ENCODE data around the gene FOXC1.

DNA sequence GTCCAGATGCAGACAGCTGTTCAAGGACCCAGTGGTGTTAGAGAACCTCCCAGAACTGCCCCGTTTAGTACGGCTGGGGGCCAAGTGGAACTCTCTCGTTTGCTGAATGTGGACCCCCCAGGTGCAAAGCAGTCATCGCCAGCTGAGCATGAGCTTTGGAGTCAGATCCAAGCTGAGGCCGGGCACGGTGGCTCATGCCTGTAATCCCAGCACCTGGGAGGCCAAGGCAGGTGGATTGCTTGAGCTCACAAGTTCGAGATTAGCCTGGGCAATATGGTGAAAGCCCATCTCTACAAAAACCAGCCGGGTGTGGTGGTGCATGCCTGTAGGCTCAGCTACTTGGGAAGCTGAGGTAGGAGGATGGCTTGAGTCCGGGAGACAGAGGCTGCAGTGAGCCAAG is 29.7 kb downstream of the FOXC1 start:
- TF ChIP-seq, protein P1, sequence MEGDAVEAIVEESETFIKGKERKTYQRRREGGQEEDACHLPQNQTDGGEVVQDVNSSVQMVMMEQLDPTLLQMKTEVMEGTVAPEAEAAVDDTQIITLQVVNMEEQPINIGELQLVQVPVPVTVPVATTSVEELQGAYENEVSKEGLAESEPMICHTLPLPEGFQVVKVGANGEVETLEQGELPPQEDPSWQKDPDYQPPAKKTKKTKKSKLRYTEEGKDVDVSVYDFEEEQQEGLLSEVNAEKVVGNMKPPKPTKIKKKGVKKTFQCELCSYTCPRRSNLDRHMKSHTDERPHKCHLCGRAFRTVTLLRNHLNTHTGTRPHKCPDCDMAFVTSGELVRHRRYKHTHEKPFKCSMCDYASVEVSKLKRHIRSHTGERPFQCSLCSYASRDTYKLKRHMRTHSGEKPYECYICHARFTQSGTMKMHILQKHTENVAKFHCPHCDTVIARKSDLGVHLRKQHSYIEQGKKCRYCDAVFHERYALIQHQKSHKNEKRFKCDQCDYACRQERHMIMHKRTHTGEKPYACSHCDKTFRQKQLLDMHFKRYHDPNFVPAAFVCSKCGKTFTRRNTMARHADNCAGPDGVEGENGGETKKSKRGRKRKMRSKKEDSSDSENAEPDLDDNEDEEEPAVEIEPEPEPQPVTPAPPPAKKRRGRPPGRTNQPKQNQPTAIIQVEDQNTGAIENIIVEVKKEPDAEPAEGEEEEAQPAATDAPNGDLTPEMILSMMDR (IDR thresholded peaks at IDR 0.05) = no peak
- TF ChIP-seq POLR2AphosphoS5 (IDR thresholded peaks at IDR 0.05) = no peak

Measured in transverse colon (tissue), 4 donors.